IPS-NIHi7 (cell line): ENCODE results near the gene RAD9A.

ENCODE experiments used
- DNase-seq: peaks from one replicate; pipeline ENCODE4 v3.0.0; 2012; ENCODE audit warnings: mixed read lengths; ENCODE audit errors: extremely low spot score

RAD9A gene

GRCh38 chr11:67391304-67392182 lies at the start of gene RAD9A:
TSS of gene RAD9A (plus strand) at chr11:67391986. CDS start at chr11:67392045, 59 bp downstream.
- peak; percentile 96 for DNase-seq

- DNase-seq: no peak
Measured at GRCh38 chr11:67344264-67344663, 47.5 kb upstream of the RAD9A start.

- DNase-seq: no peak
Measured at GRCh38 chr11:67345247-67345919, 46.4 kb upstream of the RAD9A start.

GRCh38 chr11:67345920-67346819 lies 45.6 kb upstream of the RAD9A start:
- peak; percentile 49 for DNase-seq

GRCh38 chr11:67347964-67348749 lies 43.6 kb upstream of the RAD9A start:
- no peak for DNase-seq

GRCh38 chr11:67349036-67349435 lies 42.8 kb upstream of the RAD9A start:
- DNase-seq: no peak

GRCh38 chr11:67349457-67349856 lies 42.3 kb upstream of the RAD9A start:
- no peak for DNase-seq

GRCh38 chr11:67349928-67350465 lies 41.8 kb upstream of the RAD9A start:
- DNase-seq: no peak

- peak; percentile 91 for DNase-seq
Measured at GRCh38 chr11:67351275-67352005, 40.3 kb upstream of the RAD9A start.

GRCh38 chr11:67352546-67353316 lies 39.1 kb upstream of the RAD9A start:
- DNase-seq: peak; percentile 35

- DNase-seq: peak; percentile 98
Measured at GRCh38 chr11:67353317-67354074, 38.3 kb upstream of the RAD9A start, which contains the start of gene POLD4. TSS of gene POLD4 (minus strand) at chr11:67353546. CDS start at chr11:67353399, 147 bp downstream.

- peak; percentile 57 for DNase-seq
Measured at GRCh38 chr11:67354075-67355022, 37.4 kb upstream of the RAD9A start.

GRCh38 chr11:67355023-67355793 lies 36.6 kb upstream of the RAD9A start:
- peak; percentile 1 for DNase-seq

GRCh38 chr11:67355794-67356386 lies 35.9 kb upstream of the RAD9A start:
- peak; percentile 1 for DNase-seq

- peak; percentile 1 for DNase-seq
Measured at GRCh38 chr11:67356387-67356863, 35.4 kb upstream of the RAD9A start.
